ENCODE results near the gene ZNF211. TPM values are rescaled to one million over a fixed set of nuclear protein-coding genes. Genes with fewer than 3 reads are reported as not detected.

Gene ZNF211
- total and polyA plus RNA-seq, 10 of the 15 experiments (the other 5 are each of a cell fraction or from before 2014, with no cell fraction given) = 2.1 to 20.6 (median 9.3) TPM

GRCh38 chr19:57641715-57642234 is 8.8 kb downstream of the ZNF211 start (continued):
- TF ChIP-seq CHD1 (IDR thresholded peaks at IDR 0.05; ENCODE audit: low read depth, low read length) = no peak
- no peak for TF ChIP-seq LARP7 (IDR thresholded peaks at IDR 0.05)

GRCh38 chr19:57642396-57643046 is 9.6 kb downstream of the ZNF211 start:
- WGBS (ENCODE audit: insufficient coverage, insufficient replicate concordance, low lambda C conversion rate, missing lambda C conversion rate) = 79% methylated on average over 4 of the region's 4 CpGs
- Histone ChIP-seq H4K20me1 (ENCODE audit: control insufficient read depth, insufficient read depth) (no peaks in the 10 kb centered on the region), H2AFZ (ENCODE audit: control insufficient read depth, low read depth, low read length) (no peak overlapping the region), H3K9me3 (replicated peaks; ENCODE audit: control insufficient read depth, insufficient read depth, low read length) (peaks cover 30% of the 10 kb centered on the region), H3K27ac (ENCODE audit: control insufficient read depth, insufficient read depth) (no peak overlapping the region), H3K27me3 (replicated peaks in 1 of 2; ENCODE audit: control insufficient read depth in 2 of 2, insufficient read depth in 2 of 2, low read length in 1 of 2) (no peaks in the 10 kb centered on the region), H3K9ac (ENCODE audit: control insufficient read depth, insufficient read depth, low read length) (no peak overlapping the region), H3K4me3 (no peak overlapping the region), H3K79me2 (ENCODE audit: control insufficient read depth, insufficient read depth, low read length) (no peaks in the 10 kb centered on the region), H3K36me3 (ENCODE audit: control insufficient read depth in 2 of 2, insufficient read depth in 2 of 2, low read length in 1 of 2) (peaks cover 9 to 17% of the 10 kb centered on the region in 2 experiments), H3K4me2 (ENCODE audit: control insufficient read depth, insufficient read depth) (no peak overlapping the region), H3K4me1 (ENCODE audit: control insufficient read depth, insufficient read depth, low read length) (no peaks in the 10 kb centered on the region)
- SMC1A ChIA-PET (ENCODE audit: uncharacterized antibody, unreplicated experiment) = no interaction called here
- intact Hi-C loops (cut with micrococcal nuclease; ENCODE audit: unreplicated experiment) = no loop called here
- FAIRE-seq (no peak), ATAC-seq (no peak), DNase-seq (ENCODE audit: low read depth, low spot score) (no peak)
- CTCF ChIA-PET = no interaction called here
- POLR2A ChIA-PET = no interaction called here
- no peak for TF ChIP-seq PAX8 (IDR thresholded peaks at IDR 0.05)
- TF ChIP-seq IKZF1 (conservative IDR thresholded peaks at IDR 0.05) = no peak
- RAD21 ChIA-PET (ENCODE audit: unreplicated experiment) = no interaction called here
- BruUV-seq (replicated peaks) = no TSS peak
- in situ Hi-C loops (cut with MboI) = no loop called here

GRCh38 chr19:57643734-57644133 is 10.8 kb downstream of the ZNF211 start:
- Histone ChIP-seq H3K9me3 (replicated peaks; ENCODE audit: control insufficient read depth, insufficient read depth, low read length) (peaks cover 27% of the 10 kb centered on the region), H4K20me1 (ENCODE audit: control insufficient read depth, insufficient read depth) (no peaks in the 10 kb centered on the region), H3K27me3 (replicated peaks in 1 of 2; ENCODE audit: control insufficient read depth in 2 of 2, insufficient read depth in 2 of 2, low read length in 1 of 2) (no peaks in the 10 kb centered on the region), H3K36me3 (ENCODE audit: control insufficient read depth in 2 of 2, insufficient read depth in 2 of 2, low read length in 1 of 2) (peaks cover 9 to 17% of the 10 kb centered on the region in 2 experiments), H3K27ac (ENCODE audit: control insufficient read depth, insufficient read depth) (no peak overlapping the region), H3K9ac (ENCODE audit: control insufficient read depth, insufficient read depth, low read length) (no peak overlapping the region), H3K79me2 (ENCODE audit: control insufficient read depth, insufficient read depth, low read length) (no peaks in the 10 kb centered on the region), H3K4me1 (ENCODE audit: control insufficient read depth, insufficient read depth, low read length) (no peaks in the 10 kb centered on the region), H3K4me2 (ENCODE audit: control insufficient read depth, insufficient read depth) (no peak overlapping the region), H2AFZ (ENCODE audit: control insufficient read depth, low read depth, low read length) (no peak overlapping the region), H3K4me3 (no peak overlapping the region)
- no peak for DNase-seq (ENCODE audit: low read depth, low spot score)
- no peak for ATAC-seq
- FAIRE-seq = no peak
- RAD21 ChIA-PET (ENCODE audit: unreplicated experiment) = no interaction called here
- in situ Hi-C loops (cut with MboI) = no loop called here
- POLR2A ChIA-PET = interaction anchor here (0.6 kb wide), 1 partner anchor 104 kb away, joined by 5 read pairs; no protein-coding TSS in a partner anchor
- CTCF ChIA-PET = no interaction called here
- SMC1A ChIA-PET (ENCODE audit: uncharacterized antibody, unreplicated experiment) = interaction anchor here (0.6 to 0.8 kb wide), 2 partner anchors 8 to 10 kb away, joined by 3 read pairs; no protein-coding TSS in a partner anchor
- intact Hi-C loops (cut with micrococcal nuclease; ENCODE audit: unreplicated experiment) = no loop called here
- BruUV-seq (replicated peaks) = no TSS peak
- TF ChIP-seq NFYA (IDR thresholded peaks at IDR 0.05; ENCODE audit: borderline replicate concordance, low read depth, low read length) (no peak), ETV6 (conservative IDR thresholded peaks at IDR 0.05 in 1 of 2, IDR thresholded peaks at IDR 0.05 in 1 of 2; ENCODE audit: borderline replicate concordance in 1 of 2, low read depth in 1 of 2) (no peak), SMAD5 (IDR thresholded peaks at IDR 0.05; ENCODE audit: low read depth) (no peak), TCF12 (IDR thresholded peaks at IDR 0.05; ENCODE audit: low read depth, low read length) (no peak), JUNB (IDR thresholded peaks at IDR 0.05) (no peak), CHD2 (IDR thresholded peaks at IDR 0.05; ENCODE audit: borderline replicate concordance, low read depth, low read length) (no peak), PAX5 (IDR thresholded peaks at IDR 0.05; ENCODE audit: borderline replicate concordance, low read depth, low read length) (no peak), HCFC1 (IDR thresholded peaks at IDR 0.05; ENCODE audit: low read length) (no peak), PML (IDR thresholded peaks at IDR 0.05; ENCODE audit: low read length) (no peak), ZSCAN29 (IDR thresholded peaks at IDR 0.05) (no peak)
